Heart left ventricle (tissue), 16 donors: Measurements from ENCODE around the gene MYH14. TPM values are rescaled to one million over a fixed set of nuclear protein-coding genes. Genes with fewer than 3 reads are reported as not detected.

Experiments
- ATAC-seq, 4 donors: fragments of 200-7000 bp; cut with Tn5 transposase; one replicate each; pipeline ENCODE4 v1.9.1; 2020 to 2022; ENCODE audit warnings: moderate library complexity in 4 of 4, mild to moderate bottlenecking in 3 of 4, moderate number of reproducible peaks in 1 of 4
- DNase-seq, 5 donors: peaks; one replicate each; pipeline ENCODE4 v3.0.0-alpha.2; 2020
- H3K27ac ChIP-seq, 12 donors: fragments of 200-600 bp; sonication (generic) in 4 of 12; one replicate each; pipeline versions ENCODE4 v1.5.0 to v1.8.0; 2016 to 2022; ENCODE audit warnings: mild to moderate bottlenecking in 2 of 12
- H3K27me3 ChIP-seq, 9 donors: fragments of 200-600 bp; sonication (generic) in 2 of 9; one replicate each; pipeline versions ENCODE4 v1.5.1 to v1.8.0; 2016 to 2022; ENCODE audit warnings: mild to moderate bottlenecking in 3 of 9
- H3K36me3 ChIP-seq, 9 donors: fragments of 200-600 bp; sonication (generic) in 2 of 9; one replicate each; pipeline versions ENCODE4 v1.5.0 to v1.8.0; 2018 to 2022; ENCODE audit warnings: mild to moderate bottlenecking in 2 of 9
- H3K4me1 ChIP-seq, 12 donors: fragments of 200-600 bp; sonication (generic) in 4 of 12; one replicate each; pipeline versions ENCODE4 v1.5.0 to v1.8.0; 2016 to 2022; ENCODE audit warnings: mild to moderate bottlenecking in 3 of 12
- H3K4me3 ChIP-seq, 12 donors: fragments of 200-600 bp; sonication (generic) in 4 of 12; one replicate each; pipeline versions ENCODE4 v1.5.0 to v1.8.0; 2017 to 2022; ENCODE audit warnings: mild to moderate bottlenecking in 9 of 12, moderate library complexity in 4 of 12
- H3K9me3 ChIP-seq, 12 donors: fragments of 200-600 bp; sonication (generic) in 4 of 12; one replicate each; pipeline versions ENCODE4 v1.5.0 to v1.8.0; 2016 to 2022; ENCODE audit warnings: mild to moderate bottlenecking in 1 of 12
- CTCF ChIP-seq, 12 donors: fragments of 200-600 bp; sonication (generic) in 4 of 12; IDR thresholded peaks; one replicate each; pipeline versions ENCODE4 v1.5.0 to v1.8.0; 2018 to 2022; ENCODE audit warnings: antibody characterized with exemption in 12 of 12, mild to moderate bottlenecking in 5 of 12
- POLR2A ChIP-seq, 2 donors: fragments of 450-650 bp; IDR thresholded peaks; one replicate each; pipeline ENCODE4 v1.6.1; 2017; ENCODE audit warnings: antibody characterized with exemption in 2 of 2, mild to moderate bottlenecking in 2 of 2, moderate library complexity in 2 of 2
- WGBS, 4 donors: extraction: QIAGEN DNeasy Blood & Tissue Kit in 2 of 4; methylation state at CpG; one replicate each; pipeline versions ENCODE4 v1.1.5 to v1.1.7; 2013 to 2018; 5-methylcytosine and 5-hydroxymethylcytosine counted together
- intact Hi-C, 10 donors: fragments of 100-400 bp; cut with DNase I; formaldehyde crosslinking; loops; one replicate each; pipeline versions ENCODE4 v1.11.1 to v1.14.2; 2022
- polyA plus RNA-seq, 2 donors: library from polyadenylated mRNA; stranded (reverse); fragments of 200-250 nt; gene quantifications; one replicate each; pipeline ENCODE4 v1.2.3, GENCODE V29; 2013
- total RNA-seq, 9 donors: library from RNA; depleted of rRNA in 2 of 9; stranded (reverse); fragments of >200 nt in 2 of 9; fragmentation: NEBNext Ultra II Directional in 3 of 9; extraction: Animal tissue kit (Norgen Biotek cat#: 25700) in 3 of 9; gene quantifications; one replicate each; pipeline versions ENCODE4 v1.1.0 to v1.2.4, GENCODE V29; 2016 to 2023
- donor health status: ischemic (EF 13 %, LVEDD 7.1; RV severe dilation, severe dysfunction).
- donor health status: healthy with polysubstance abuse.
- donor health status: DM: no; HTN: yes; CAD: no.
- donor health status: DM: no; HTN: no; CAD: no.
- donor health status: ischemic (EF 25% LVEDD 6.9; RV normal size, moderate dysfunction).
- donor health status: ischemic (EF 25% LVEDD 5.7; RV mildly dilated, moderate dysfunction).
- donor health status: healthy.
- donor health status: DM: yes; HTN: yes; CAD: no.
- donor health status: ischemic (EF 35%, LVEDD 5.7; RV mildly dilated, moderate dysfunction).
- donor health status: nonischemic (EF 11% LVEDD 7.7; RV severe dilation, severe dysfunction).
- donor health status: DM: yes; HTN: yes; CAD: no.
- donor health status: PGD.
- donor health status: ischemic (EF 29% LVEDD 5.4; RV normal size, mild dysfunction).
- donor health status: nonischemic (EF 23%, LVEDD 6.1; RV moderate dilation, normal function).

Gene MYH14
- total and polyA plus RNA-seq, 11 donors: 45.8 to 132 (median 90.5) TPM

- H3K9me3 ChIP-seq: peaks cover 0 to 11% (median 0%) of the 10 kb centered on the region in 12 donors
- H3K36me3 ChIP-seq: peaks cover 0 to 39% (median 4%) of the 10 kb centered on the region in 9 donors
- no peak overlapping the region for H3K4me3 ChIP-seq
- H3K27me3 ChIP-seq: no peaks in the 10 kb centered on the region
- H3K27ac ChIP-seq: no peak overlapping the region
- TF ChIP-seq CTCF (IDR thresholded peaks at IDR 0.05) (no peak), POLR2A (IDR thresholded peaks at IDR 0.05) (no peak)
- DNase-seq (no peak), ATAC-seq (no peak)
- 67 to 76% (median 74%) methylated on average over 14 of the region's 14 CpGs for WGBS, 4 donors
- intact Hi-C loops: no loop called here
- no peaks in the 10 kb centered on the region for H3K4me1 ChIP-seq
Measured at GRCh38 chr19:50293263-50294004, 90.0 kb downstream of the MYH14 start.

DNA sequence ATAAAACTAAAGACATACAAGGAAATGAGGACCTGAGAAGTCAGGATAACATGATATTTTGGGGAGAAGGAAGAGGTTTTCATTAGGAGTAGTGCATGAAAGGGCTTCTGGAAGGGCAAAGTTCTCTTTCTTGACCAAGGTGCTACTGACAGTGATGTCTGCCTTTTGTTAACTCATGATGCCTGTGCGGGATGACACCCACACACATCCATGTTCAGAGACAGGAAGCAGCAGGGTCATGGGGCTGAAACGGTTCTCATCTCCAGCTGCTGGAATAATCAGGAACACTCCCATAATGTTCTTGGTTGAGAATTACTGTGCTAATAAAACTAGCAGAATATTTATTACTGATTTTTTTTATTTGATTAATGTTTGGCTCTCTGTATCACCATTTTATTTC, 96.6 kb downstream of the MYH14 start:
- Histone ChIP-seq H3K36me3 (peaks cover 0 to 27% (median 0%) of the 10 kb centered on the region in 9 donors), H3K4me1 (no peaks in the 10 kb centered on the region), H3K9me3 (peaks cover 0 to 10% (median 0%) of the 10 kb centered on the region in 12 donors), H3K27me3 (no peaks in the 10 kb centered on the region), H3K4me3 (no peak overlapping the region), H3K27ac (no peak overlapping the region)
- TF ChIP-seq CTCF (IDR thresholded peaks at IDR 0.05) (no peak), POLR2A (IDR thresholded peaks at IDR 0.05) (no peak)
- intact Hi-C loops: no loop called here
- DNase-seq: no peak
- WGBS, 4 donors: 38 to 50% (median 42%) methylated on average over 2 of the region's 2 CpGs
- no peak for ATAC-seq

GRCh38 chr19:50300814-50301606, 97.6 kb downstream of the MYH14 start:
- Histone ChIP-seq H3K27ac (no peak overlapping the region), H3K9me3 (peaks cover 0 to 10% (median 0%) of the 10 kb centered on the region in 12 donors), H3K4me3 (no peak overlapping the region), H3K4me1 (no peaks in the 10 kb centered on the region), H3K36me3 (peaks cover 0 to 23% (median 0%) of the 10 kb centered on the region in 9 donors), H3K27me3 (no peaks in the 10 kb centered on the region)
- ATAC-seq (no peak), DNase-seq (no peak)
- intact Hi-C loops: no loop called here
- 68 to 79% (median 71%) methylated on average over 10 of the region's 10 CpGs for WGBS, 4 donors
- TF ChIP-seq POLR2A (IDR thresholded peaks at IDR 0.05) (no peak), CTCF (IDR thresholded peaks at IDR 0.05) (no peak)

- intact Hi-C loops: no loop called here
Measured at GRCh38 chr19:50301607-50301971, 98.2 kb downstream of the MYH14 start.

More at GRCh38 chr19:50301607-50301971, 98.2 kb downstream of the MYH14 start:
- ATAC-seq (no peak), DNase-seq (no peak)
- Histone ChIP-seq H3K9me3 (peaks cover 0 to 10% (median 0%) of the 10 kb centered on the region in 12 donors), H3K36me3 (peaks cover 0 to 23% (median 0%) of the 10 kb centered on the region in 9 donors), H3K4me3 (no peak overlapping the region), H3K27ac (no peak overlapping the region), H3K4me1 (no peaks in the 10 kb centered on the region), H3K27me3 (no peaks in the 10 kb centered on the region)
- 82 to 86% (median 84%) methylated on average over 10 of the region's 10 CpGs for WGBS, 4 donors
- no peak for TF ChIP-seq POLR2A (IDR thresholded peaks at IDR 0.05)
